GM12891 (cell line): ENCODE data around the gene PPP1R14C.

Experiments
- POLR2A ChIP-seq: IDR thresholded peaks from 2 replicates; pipeline ENCODE4 v1.6.1; 2011; ENCODE audit warnings: low read depth, low read length, control low read depth
- POLR2AphosphoS5 ChIP-seq: IDR thresholded peaks from 2 replicates; pipeline ENCODE4 v1.6.1; 2011; ENCODE audit warnings: low read depth, low read length, control low read depth
- SPI1 ChIP-seq: IDR thresholded peaks from 2 replicates; pipeline ENCODE4 v1.6.1; 2011; ENCODE audit warnings: low read depth, low read length, control low read depth

DNA sequence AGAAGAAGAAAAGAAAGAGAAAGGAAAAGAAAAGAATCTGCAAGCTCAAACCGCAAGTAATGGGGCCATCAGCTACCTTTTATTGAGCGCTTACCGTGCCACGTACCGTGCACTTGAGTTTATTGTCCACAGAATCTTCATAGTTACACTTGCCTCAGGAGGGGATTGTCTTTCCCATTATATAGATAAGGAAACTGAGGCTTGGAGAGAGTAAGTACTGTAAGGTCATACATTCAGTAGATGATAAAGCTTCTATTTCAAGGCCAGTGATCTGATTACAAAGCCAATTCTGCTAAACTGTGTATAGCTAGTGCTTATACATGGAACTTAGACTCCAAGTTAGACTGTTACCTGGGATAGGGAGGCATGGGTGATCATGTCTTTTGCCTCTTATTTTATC, 115.5 kb downstream of the PPP1R14C start:
- TF ChIP-seq POLR2A (no peak), POLR2AphosphoS5 (no peak), SPI1 (no peak)
